ENCODE results near the gene RGS12.

- no peak for TF ChIP-seq POLR2AphosphoS5 (IDR thresholded peaks at IDR 0.05; ENCODE audit: borderline replicate concordance, low read depth, low read length)
- no peak for TF ChIP-seq EZH2 (IDR thresholded peaks at IDR 0.05)
- TF ChIP-seq FOXP2 (optimal IDR thresholded peaks at IDR 0.05; ENCODE audit: control extremely low read depth, extremely low read length, insufficient read depth): no peak
Measured at GRCh38 chr4:3252831-3253641, 39.8 kb upstream of the RGS12 start.

Data from SK-N-MC (cell line).